GM12864 (cell line): ENCODE data around the gene ARG2.

Source experiments
- DNase-seq: peaks from one replicate; pipeline ENCODE4 v3.0.0-alpha.2; 2011; ENCODE audit warnings: low read depth
- H3K4me3 ChIP-seq: 2 replicates; pipeline ENCODE4 v1.5.1; 2011; ENCODE audit warnings: mild to moderate bottlenecking, low read depth, low read length, control low read depth
- TF ChIP-seq, protein P1 (sequence below): IDR thresholded peaks from 2 replicates; pipeline ENCODE4 v1.5.1; 2011; ENCODE audit warnings: low read depth, mild to moderate bottlenecking, moderate library complexity, low read length, control low read depth, inconsistent platforms; ENCODE audit errors: missing control alignments

ARG2 gene

DNA sequence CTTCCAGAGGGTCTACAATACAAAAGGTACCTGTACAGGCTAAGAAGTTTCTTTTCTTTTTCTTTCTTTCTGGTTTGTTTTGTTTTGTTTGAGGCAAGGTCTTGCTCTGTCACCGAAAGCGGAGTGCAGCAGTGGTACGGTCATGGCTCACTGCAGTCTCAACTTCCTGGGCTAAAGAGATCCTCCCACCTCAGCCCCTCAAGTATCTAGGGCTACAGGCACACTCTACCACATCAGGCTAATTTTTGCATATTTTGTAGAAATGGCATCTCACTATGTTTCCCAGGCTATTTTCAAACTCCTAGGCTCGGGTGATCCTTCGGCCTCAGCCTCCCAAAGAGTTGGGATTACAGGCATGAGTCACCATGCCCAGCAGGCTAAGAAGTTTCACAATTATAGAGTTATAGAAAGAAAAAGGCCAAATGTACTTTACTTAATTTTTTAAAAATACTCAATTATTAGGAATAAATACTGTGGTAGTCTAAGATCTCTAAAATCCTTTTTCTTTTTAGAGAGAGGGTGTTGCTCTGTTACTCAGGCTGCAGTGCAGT is 16.6 kb upstream of the ARG2 start:
- peak; percentile 84 for DNase-seq

DNA sequence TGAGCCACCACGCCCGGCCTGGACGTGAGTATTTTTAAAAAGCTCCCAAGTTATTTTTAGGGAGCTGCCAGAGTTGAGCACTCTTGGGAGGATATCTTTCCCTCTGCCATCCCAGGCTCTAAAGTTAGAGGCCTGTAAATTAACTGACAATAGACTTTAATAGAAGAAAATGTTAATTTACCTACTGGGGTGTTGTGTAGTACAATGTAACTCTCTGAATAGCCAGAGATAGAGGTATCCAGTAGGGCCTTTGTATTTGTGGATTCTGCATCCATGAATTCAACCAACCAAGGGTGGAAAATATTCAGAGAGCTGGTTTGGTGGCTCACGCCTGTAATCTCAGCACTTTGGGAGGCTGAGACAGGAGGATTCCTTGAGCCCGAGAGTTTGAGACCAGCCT is 12.1 kb upstream of the ARG2 start:
- no peak for DNase-seq
- H3K4me3 ChIP-seq: no peak overlapping the region
- TF ChIP-seq, protein P1, sequence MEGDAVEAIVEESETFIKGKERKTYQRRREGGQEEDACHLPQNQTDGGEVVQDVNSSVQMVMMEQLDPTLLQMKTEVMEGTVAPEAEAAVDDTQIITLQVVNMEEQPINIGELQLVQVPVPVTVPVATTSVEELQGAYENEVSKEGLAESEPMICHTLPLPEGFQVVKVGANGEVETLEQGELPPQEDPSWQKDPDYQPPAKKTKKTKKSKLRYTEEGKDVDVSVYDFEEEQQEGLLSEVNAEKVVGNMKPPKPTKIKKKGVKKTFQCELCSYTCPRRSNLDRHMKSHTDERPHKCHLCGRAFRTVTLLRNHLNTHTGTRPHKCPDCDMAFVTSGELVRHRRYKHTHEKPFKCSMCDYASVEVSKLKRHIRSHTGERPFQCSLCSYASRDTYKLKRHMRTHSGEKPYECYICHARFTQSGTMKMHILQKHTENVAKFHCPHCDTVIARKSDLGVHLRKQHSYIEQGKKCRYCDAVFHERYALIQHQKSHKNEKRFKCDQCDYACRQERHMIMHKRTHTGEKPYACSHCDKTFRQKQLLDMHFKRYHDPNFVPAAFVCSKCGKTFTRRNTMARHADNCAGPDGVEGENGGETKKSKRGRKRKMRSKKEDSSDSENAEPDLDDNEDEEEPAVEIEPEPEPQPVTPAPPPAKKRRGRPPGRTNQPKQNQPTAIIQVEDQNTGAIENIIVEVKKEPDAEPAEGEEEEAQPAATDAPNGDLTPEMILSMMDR: no peak

More for the DNA sequence above, 16.6 kb upstream of the ARG2 start:
- no peak overlapping the region for H3K4me3 ChIP-seq
- TF ChIP-seq, protein P1: no peak

DNA sequence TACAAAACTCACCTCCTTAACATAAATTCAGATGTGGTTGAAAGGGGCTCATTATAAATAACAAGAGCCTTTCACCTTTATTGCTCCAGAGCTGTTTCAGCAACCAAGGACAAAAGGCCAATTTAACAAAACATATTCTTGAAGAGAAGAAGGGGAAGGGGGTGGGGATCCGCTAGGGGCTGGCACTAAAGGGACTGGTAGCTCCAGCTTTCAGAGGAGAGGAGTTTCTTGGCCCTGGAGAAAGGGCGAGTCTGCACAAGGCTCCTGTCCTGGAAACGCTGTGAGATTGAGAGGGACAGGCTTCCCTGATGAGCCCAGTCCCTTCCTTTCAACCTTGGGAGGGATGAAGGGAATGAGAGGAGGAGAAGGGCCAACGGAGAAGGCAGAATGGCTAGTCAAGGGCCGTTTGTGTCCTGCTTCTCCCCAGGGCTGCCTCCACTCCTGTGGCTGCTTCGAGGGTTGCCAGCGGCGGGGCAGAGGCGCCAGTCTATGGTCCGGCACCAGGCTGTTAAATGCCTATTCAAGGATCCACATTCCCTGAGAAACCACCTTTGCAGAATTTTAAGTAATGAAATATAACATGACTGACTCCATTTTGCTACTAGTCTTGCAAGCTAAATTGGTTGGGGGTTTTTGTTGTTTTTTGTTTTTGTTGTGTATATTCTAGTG is 9.9 kb upstream of the ARG2 start:
- H3K4me3 ChIP-seq: no peak overlapping the region
- DNase-seq: no peak
- TF ChIP-seq, protein P1: no peak

DNA sequence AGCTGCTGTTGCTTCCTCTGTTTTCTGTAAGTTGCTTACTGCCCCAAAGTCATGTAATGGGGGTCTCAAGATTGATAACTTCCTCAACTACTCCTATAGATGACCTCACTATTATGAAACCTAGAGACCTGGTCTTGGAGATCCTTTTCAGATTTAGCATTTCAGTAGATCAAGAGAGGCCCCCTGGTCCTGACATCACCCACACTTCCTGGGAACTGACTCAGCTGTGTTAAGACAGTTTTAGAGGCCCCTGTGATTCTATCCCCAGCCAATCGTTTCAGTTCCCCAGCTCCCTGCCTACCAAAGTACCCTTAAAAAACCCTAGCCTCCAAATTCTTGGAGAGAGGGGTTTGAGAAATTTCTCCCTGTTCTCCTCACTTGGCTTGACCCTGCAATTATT is 9.2 kb upstream of the ARG2 start:
- no peak overlapping the region for H3K4me3 ChIP-seq
- TF ChIP-seq, protein P1: no peak
- no peak for DNase-seq

- H3K4me3 ChIP-seq: no peak overlapping the region
- TF ChIP-seq, protein P1: peak; percentile 57
- DNase-seq: no peak
Observed at GRCh38 chr14:67618617-67619063, 1.1 kb upstream of the ARG2 start.

DNA sequence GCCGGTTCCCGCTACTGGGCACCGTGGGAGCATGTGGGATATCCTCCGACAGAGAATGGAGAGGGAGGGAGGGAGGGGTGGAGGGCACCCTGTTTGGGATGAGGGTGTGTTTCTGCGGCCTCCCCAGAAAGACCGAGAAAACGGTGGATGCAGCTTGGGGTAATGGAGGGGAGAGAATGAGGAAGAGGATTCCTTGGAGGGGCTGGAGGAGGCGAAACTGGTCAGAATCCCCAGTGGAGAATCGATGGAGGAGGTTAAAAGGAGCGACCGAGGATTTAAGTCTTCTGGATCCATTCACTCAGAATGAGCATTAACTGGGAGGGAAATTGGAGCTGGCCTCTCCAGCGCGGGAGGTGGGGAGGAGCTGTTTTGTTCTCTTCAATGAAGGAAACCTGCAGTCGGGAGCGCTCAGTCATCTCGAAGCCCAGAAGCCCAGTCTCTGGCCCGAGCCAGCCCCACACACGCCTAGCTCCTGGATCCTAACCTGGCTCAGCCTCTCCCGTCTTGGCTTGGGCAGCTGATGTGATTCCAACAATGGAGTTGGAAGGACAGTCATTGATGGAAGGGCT is 581 bp downstream of the ARG2 start:
- H3K4me3 ChIP-seq: peak overlapping the region; percentile 65
- DNase-seq: no peak
- TF ChIP-seq, protein P1: no peak

DNA sequence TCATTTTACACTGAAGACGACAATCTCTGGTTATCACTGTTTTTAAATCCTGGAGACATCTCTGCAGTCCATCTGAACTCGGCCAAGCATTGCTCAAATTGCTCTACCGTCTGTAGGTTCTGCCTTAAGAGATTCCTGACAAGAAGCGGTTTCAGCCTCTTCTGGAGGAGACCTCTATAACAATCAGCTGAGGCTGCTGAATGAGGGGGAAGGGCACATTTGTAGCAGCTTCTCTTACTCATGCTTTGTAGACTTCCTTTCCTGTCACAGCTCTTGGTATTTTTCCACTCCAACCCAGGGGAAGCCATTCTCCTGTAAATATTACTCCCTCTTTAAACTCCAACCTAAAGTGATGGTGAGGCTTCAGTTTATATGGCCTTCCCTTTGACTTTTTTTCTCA is 3.0 kb downstream of the ARG2 start:
- TF ChIP-seq, protein P1: no peak
- no peak overlapping the region for H3K4me3 ChIP-seq
- DNase-seq: no peak
